Loucy (cell line): Measurements from ENCODE around the gene SLC2A1.

Experiments
- H2AFZ ChIP-seq: fragments of 200-600 bp; sonication (generic); 2 replicates; pipeline ENCODE4 v1.6.0; 2016; ENCODE audit warnings: antibody characterized with exemption, mild to moderate bottlenecking, low read length, moderate library complexity
- H3F3A ChIP-seq: fragments of 200-600 bp; 2 replicates; pipeline ENCODE4 v1.6.0; 2016; ENCODE audit warnings: antibody characterized with exemption, low read depth, mild to moderate bottlenecking
- H3K27me3 ChIP-seq: fragments of 200-600 bp; sonication (generic); 2 replicates; pipeline ENCODE4 v1.6.1; 2014; ENCODE audit warnings: low read length, mild to moderate bottlenecking; ENCODE audit not compliant: insufficient read depth, poor library complexity, severe bottlenecking
- H3K36me3 ChIP-seq: fragments of 200-600 bp; sonication (generic); 2 replicates; pipeline ENCODE4 v1.6.1; 2016; ENCODE audit warnings: low read length; ENCODE audit not compliant: insufficient read depth
- H3K4me1 ChIP-seq: fragments of 200-600 bp; sonication (generic); 2 replicates; pipeline ENCODE4 v1.5.1; 2014; ENCODE audit warnings: low read length, mild to moderate bottlenecking; ENCODE audit not compliant: insufficient read depth, poor library complexity, severe bottlenecking
- H3K4me2 ChIP-seq: fragments of 200-600 bp; sonication (generic); 2 replicates; pipeline ENCODE4 v1.6.0; 2014; ENCODE audit warnings: antibody characterized with exemption, low read length, low read depth, mild to moderate bottlenecking; ENCODE audit not compliant: poor library complexity, severe bottlenecking
- H3K4me3 ChIP-seq: fragments of 200-600 bp; sonication (generic); 2 replicates; pipeline ENCODE4 v1.5.1; 2014; ENCODE audit warnings: low read length, mild to moderate bottlenecking, mixed read lengths; ENCODE audit not compliant: poor library complexity, severe bottlenecking
- H3K79me2 ChIP-seq: fragments of 200-600 bp; sonication (generic); 2 replicates; pipeline ENCODE4 v1.6.1; 2014; ENCODE audit warnings: low read length; ENCODE audit not compliant: insufficient read depth
- H3K9ac ChIP-seq: fragments of 200-600 bp; sonication (generic); 2 replicates; pipeline ENCODE4 v1.6.0; 2014; ENCODE audit warnings: mild to moderate bottlenecking, low read depth, low read length, moderate library complexity; ENCODE audit not compliant: poor library complexity, severe bottlenecking
- H3K9me2 ChIP-seq: fragments of 200-600 bp; sonication (generic); replicated peaks from 2 replicates; pipeline ENCODE4 v1.6.1; 2016; ENCODE audit warnings: low read depth, low read length, mixed read lengths
- H3K9me3 ChIP-seq: fragments of 200-600 bp; sonication (generic); 2 replicates; pipeline ENCODE4 v1.6.1; 2014; ENCODE audit warnings: mild to moderate bottlenecking, antibody characterized with exemption, low read length, low read depth; ENCODE audit not compliant: insufficient read depth
- H4K20me1 ChIP-seq: fragments of 200-600 bp; sonication (generic); 2 replicates; pipeline ENCODE4 v1.6.0; 2014; ENCODE audit warnings: antibody characterized with exemption, low read length, mild to moderate bottlenecking; ENCODE audit not compliant: insufficient read depth, poor library complexity, severe bottlenecking
- EZH2phosphoT487 ChIP-seq: fragments of 200-600 bp; IDR thresholded peaks from 2 replicates; pipeline ENCODE4 v1.6.1; 2018; ENCODE audit warnings: antibody characterized with exemption, mild to moderate bottlenecking, moderate library complexity, borderline replicate concordance
- TF ChIP-seq, protein P1 (sequence below): fragments of 200-600 bp; sonication (generic); conservative IDR thresholded peaks from 2 replicates; pipeline ENCODE4 v1.5.1; 2014; ENCODE audit warnings: mild to moderate bottlenecking, antibody characterized with exemption, low read length

The SLC2A1 gene

DNA sequence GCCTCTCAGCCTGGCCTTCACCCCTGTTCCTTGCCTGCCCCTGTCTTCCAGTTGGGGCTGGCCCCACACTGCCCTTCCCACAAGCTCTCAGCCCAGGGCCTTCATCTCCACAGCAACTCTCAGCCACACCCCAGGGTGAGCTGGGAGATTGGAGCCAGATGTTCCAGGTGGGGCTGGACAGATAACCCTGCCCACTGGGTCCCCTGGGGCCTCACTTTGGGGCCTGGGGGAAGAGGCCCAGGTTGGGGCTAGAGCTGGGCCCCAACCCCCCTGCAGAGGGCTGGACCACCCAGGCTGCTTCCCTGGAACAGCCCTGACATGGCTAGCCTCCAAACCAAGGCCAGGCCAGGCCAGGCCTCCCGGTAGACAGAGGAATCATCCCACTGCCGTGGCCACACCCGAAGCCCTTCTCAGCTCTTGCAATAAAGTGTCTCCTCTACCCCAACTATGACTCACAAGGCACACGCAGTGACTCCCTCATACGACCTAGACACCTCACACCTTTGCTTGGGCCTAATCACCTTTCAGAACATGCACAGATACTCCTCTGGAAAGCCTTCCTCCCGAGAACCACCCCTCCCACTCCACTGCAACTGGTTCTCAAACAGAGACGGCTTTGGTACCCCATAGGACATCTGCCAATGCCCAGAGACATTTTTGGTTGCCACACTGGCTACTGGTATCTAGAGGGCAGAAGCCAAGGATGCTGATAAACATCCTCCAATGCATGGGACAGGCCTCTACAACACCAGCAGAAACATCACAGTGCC lies 22.2 kb downstream of the SLC2A1 start:
- no peak overlapping the region for H3K9ac ChIP-seq
- H2AFZ ChIP-seq = no peak overlapping the region
- peaks cover 7% of the 10 kb centered on the region; the same call in 1 of the 2 replicates for H3F3A ChIP-seq
- H4K20me1 ChIP-seq = peaks cover 46% of the 10 kb centered on the region
- no peak for TF ChIP-seq EZH2phosphoT487
- TF ChIP-seq, protein P1, sequence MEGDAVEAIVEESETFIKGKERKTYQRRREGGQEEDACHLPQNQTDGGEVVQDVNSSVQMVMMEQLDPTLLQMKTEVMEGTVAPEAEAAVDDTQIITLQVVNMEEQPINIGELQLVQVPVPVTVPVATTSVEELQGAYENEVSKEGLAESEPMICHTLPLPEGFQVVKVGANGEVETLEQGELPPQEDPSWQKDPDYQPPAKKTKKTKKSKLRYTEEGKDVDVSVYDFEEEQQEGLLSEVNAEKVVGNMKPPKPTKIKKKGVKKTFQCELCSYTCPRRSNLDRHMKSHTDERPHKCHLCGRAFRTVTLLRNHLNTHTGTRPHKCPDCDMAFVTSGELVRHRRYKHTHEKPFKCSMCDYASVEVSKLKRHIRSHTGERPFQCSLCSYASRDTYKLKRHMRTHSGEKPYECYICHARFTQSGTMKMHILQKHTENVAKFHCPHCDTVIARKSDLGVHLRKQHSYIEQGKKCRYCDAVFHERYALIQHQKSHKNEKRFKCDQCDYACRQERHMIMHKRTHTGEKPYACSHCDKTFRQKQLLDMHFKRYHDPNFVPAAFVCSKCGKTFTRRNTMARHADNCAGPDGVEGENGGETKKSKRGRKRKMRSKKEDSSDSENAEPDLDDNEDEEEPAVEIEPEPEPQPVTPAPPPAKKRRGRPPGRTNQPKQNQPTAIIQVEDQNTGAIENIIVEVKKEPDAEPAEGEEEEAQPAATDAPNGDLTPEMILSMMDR = no peak
- peaks cover 57% of the 10 kb centered on the region for H3K4me1 ChIP-seq
- no peaks in the 10 kb centered on the region for H3K27me3 ChIP-seq
- H3K4me3 ChIP-seq = no peak overlapping the region
- peaks cover 83% of the 10 kb centered on the region; the same call in 1 of the 2 replicates for H3K36me3 ChIP-seq
- H3K9me3 ChIP-seq = no peaks in the 10 kb centered on the region
- peak overlapping the region; percentile 17 for H3K4me2 ChIP-seq
- peaks cover 90% of the 10 kb centered on the region; the same call in 1 of the 2 replicates for H3K79me2 ChIP-seq
- H3K9me2 ChIP-seq = no peaks in the 10 kb centered on the region

DNA sequence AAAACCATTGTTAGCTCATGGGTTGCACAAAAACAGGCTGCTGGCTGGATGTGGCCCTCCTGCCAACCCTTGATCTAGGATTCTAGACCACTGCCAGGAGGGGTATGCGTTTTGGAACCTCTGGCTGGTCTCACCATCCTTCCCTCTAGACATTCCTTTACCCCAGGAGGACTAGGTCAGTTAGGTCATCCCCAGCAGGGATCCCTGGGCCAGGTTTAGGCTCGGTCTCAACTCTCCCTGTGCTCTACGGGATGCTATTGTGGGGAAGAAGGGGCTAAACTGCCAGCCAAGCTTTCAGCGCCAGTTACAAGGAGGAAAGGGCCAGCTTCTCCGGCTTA lies 22.7 kb downstream of the SLC2A1 start:
- no peak overlapping the region for H3K9ac ChIP-seq
- no peaks in the 10 kb centered on the region for H3K9me3 ChIP-seq
- H2AFZ ChIP-seq = no peak overlapping the region
- peaks cover 51% of the 10 kb centered on the region for H4K20me1 ChIP-seq
- H3K9me2 ChIP-seq = no peaks in the 10 kb centered on the region
- H3F3A ChIP-seq = peaks cover 12% of the 10 kb centered on the region; the same call in 1 of the 2 replicates
- peaks cover 63% of the 10 kb centered on the region for H3K4me1 ChIP-seq
- H3K27me3 ChIP-seq = no peaks in the 10 kb centered on the region
- H3K79me2 ChIP-seq = peaks cover 90% of the 10 kb centered on the region; the same call in 1 of the 2 replicates
- no peak for TF ChIP-seq EZH2phosphoT487
- TF ChIP-seq, protein P1 = no peak
- H3K4me2 ChIP-seq = peak overlapping the region; percentile 17
- no peak overlapping the region for H3K4me3 ChIP-seq
- H3K36me3 ChIP-seq = peaks cover 77% of the 10 kb centered on the region; the same call in 1 of the 2 replicates

- Histone ChIP-seq H3F3A (peaks cover 12% of the 10 kb centered on the region; the same call in 1 of the 2 replicates), H3K4me1 (peaks cover 68% of the 10 kb centered on the region), H3K4me3 (no peak overlapping the region), H3K27me3 (no peaks in the 10 kb centered on the region), H4K20me1 (peaks cover 55% of the 10 kb centered on the region), H3K79me2 (peaks cover 91% of the 10 kb centered on the region; the same call in 1 of the 2 replicates), H3K4me2 (no peak overlapping the region), H3K9me2 (no peaks in the 10 kb centered on the region), H3K9me3 (no peaks in the 10 kb centered on the region), H2AFZ (no peak overlapping the region), H3K36me3 (peaks cover 79% of the 10 kb centered on the region), H3K9ac (no peak overlapping the region)
- TF ChIP-seq EZH2phosphoT487 = no peak
- TF ChIP-seq, protein P1 = no peak
Measured at GRCh38 chr1:42935313-42935895, 23.3 kb downstream of the SLC2A1 start.
